ENCODE results near the gene MYLIP. TPM values are rescaled to one million over a fixed set of nuclear protein-coding genes. Genes with fewer than 3 reads are reported as not detected.

MYLIP gene
- total RNA-seq, 2 experiments from 2014 or later = 16.2 to 18.6 TPM

- no peak overlapping the region for H3K4me3 Mint-ChIP-seq
- peaks cover 76% of the 10 kb centered on the region for H3K4me1 Mint-ChIP-seq
- no peaks in the 10 kb centered on the region for H3K9me3 Mint-ChIP-seq
- CTCF ChIA-PET = no interaction called here
- H3K36me3 Mint-ChIP-seq (ENCODE audit: low read depth) = peaks cover 40% of the 10 kb centered on the region
- no peak for DNase-seq
- H3K27me3 Mint-ChIP-seq = no peaks in the 10 kb centered on the region
- no peak overlapping the region for H3K27ac Mint-ChIP-seq
- POLR2A ChIA-PET = interaction anchor here (3.0 kb wide), 1 partner anchor 48 kb away, joined by 14 read pairs; no protein-coding TSS in a partner anchor
Observed at GRCh38 chr6:16135066-16135465, 6.2 kb downstream of the MYLIP start.

- no peaks in the 10 kb centered on the region for H3K9me3 Mint-ChIP-seq
- H3K27ac Mint-ChIP-seq = peak overlapping the region; percentile 85
- POLR2A ChIA-PET = interaction anchor here (1.2 to 3.0 kb wide), 7 partner anchors 8 to 54 kb away, joined by 3 to 33 read pairs (median 7); partner anchors contain the start of gene MYLIP
- peaks cover 41% of the 10 kb centered on the region for H3K36me3 Mint-ChIP-seq (ENCODE audit: low read depth)
- DNase-seq = peak; percentile 48
- no peaks in the 10 kb centered on the region for H3K27me3 Mint-ChIP-seq
- CTCF ChIA-PET = interaction anchor here (1.1 to 2.2 kb wide), 2 partner anchors 44 to 47 kb away, joined by 4 to 15 read pairs; no protein-coding TSS in a partner anchor
- H3K4me3 Mint-ChIP-seq = no peak overlapping the region
- peaks cover 67% of the 10 kb centered on the region for H3K4me1 Mint-ChIP-seq
Observed at GRCh38 chr6:16136091-16136490, 7.2 kb downstream of the MYLIP start.

GRCh38 chr6:16136621-16137450 lies 8.0 kb downstream of the MYLIP start:
- H3K27ac Mint-ChIP-seq = peak overlapping the region; percentile 85
- no peaks in the 10 kb centered on the region for H3K27me3 Mint-ChIP-seq
- H3K4me1 Mint-ChIP-seq = peaks cover 60% of the 10 kb centered on the region
- no peaks in the 10 kb centered on the region for H3K9me3 Mint-ChIP-seq
- peak overlapping the region; percentile 47 for H3K4me3 Mint-ChIP-seq
- DNase-seq = peak; percentile 62
- ChIA-PET POLR2A (interaction anchor here (0.8 to 3.0 kb wide), 8 partner anchors 8 to 53 kb away, joined by 3 to 33 read pairs (median 6); partner anchors contain the start of gene MYLIP), CTCF (interaction anchor here (1.0 to 2.2 kb wide), 5 partner anchors 8 to 445 kb away, joined by 3 to 15 read pairs (median 4); partner anchors contain the start of gene MYLIP)
- H3K36me3 Mint-ChIP-seq (ENCODE audit: low read depth) = peaks cover 42% of the 10 kb centered on the region

GRCh38 chr6:16137451-16137801 lies 8.5 kb downstream of the MYLIP start:
- DNase-seq = no peak
- CTCF ChIA-PET = interaction anchor here (0.5 to 2.2 kb wide), 5 partner anchors 9 to 616 kb away, joined by 3 to 15 read pairs (median 4); partner anchors contain the start of gene MYLIP
- no peaks in the 10 kb centered on the region for H3K9me3 Mint-ChIP-seq
- H3K4me1 Mint-ChIP-seq = peaks cover 58% of the 10 kb centered on the region
- peaks cover 46% of the 10 kb centered on the region for H3K36me3 Mint-ChIP-seq (ENCODE audit: low read depth)
- POLR2A ChIA-PET = interaction anchor here (0.8 to 3.0 kb wide), 7 partner anchors 9 to 53 kb away, joined by 3 to 33 read pairs (median 7); partner anchors contain the start of gene MYLIP
- H3K27ac Mint-ChIP-seq = peak overlapping the region; percentile 85
- H3K4me3 Mint-ChIP-seq = no peak overlapping the region
- no peaks in the 10 kb centered on the region for H3K27me3 Mint-ChIP-seq

- H3K9me3 Mint-ChIP-seq = no peaks in the 10 kb centered on the region
- H3K36me3 Mint-ChIP-seq (ENCODE audit: low read depth) = peaks cover 48% of the 10 kb centered on the region
- no peak for DNase-seq
- H3K27me3 Mint-ChIP-seq = no peaks in the 10 kb centered on the region
- no peak overlapping the region for H3K4me3 Mint-ChIP-seq
- no peak overlapping the region for H3K27ac Mint-ChIP-seq
- CTCF ChIA-PET = no interaction called here
- POLR2A ChIA-PET = no interaction called here
- peaks cover 38% of the 10 kb centered on the region for H3K4me1 Mint-ChIP-seq
Observed at GRCh38 chr6:16139556-16139955, 10.7 kb downstream of the MYLIP start.

GRCh38 chr6:16140607-16141006 lies 11.7 kb downstream of the MYLIP start:
- no peaks in the 10 kb centered on the region for H3K9me3 Mint-ChIP-seq
- no peak overlapping the region for H3K4me3 Mint-ChIP-seq
- no peaks in the 10 kb centered on the region for H3K27me3 Mint-ChIP-seq
- ChIA-PET POLR2A (interaction anchor here (2.2 kb wide), 1 partner anchor 12 kb away, joined by 8 read pairs; the partner anchor contains the start of gene MYLIP), CTCF (no interaction called here)
- no peak overlapping the region for H3K27ac Mint-ChIP-seq
- H3K4me1 Mint-ChIP-seq = peaks cover 29% of the 10 kb centered on the region
- peaks cover 52% of the 10 kb centered on the region for H3K36me3 Mint-ChIP-seq (ENCODE audit: low read depth)
- DNase-seq = no peak

- peaks cover 21% of the 10 kb centered on the region for H3K4me1 Mint-ChIP-seq
- no peaks in the 10 kb centered on the region for H3K27me3 Mint-ChIP-seq
- peaks cover 61% of the 10 kb centered on the region for H3K36me3 Mint-ChIP-seq (ENCODE audit: low read depth)
- ChIA-PET POLR2A (interaction anchor here (1.3 to 2.2 kb wide), 2 partner anchors 10 to 13 kb away, joined by 3 to 8 read pairs; partner anchors contain the start of gene MYLIP), CTCF (interaction anchor here (3.4 kb wide), 1 partner anchor 13 kb away, joined by 13 read pairs; the partner anchor contains the start of gene MYLIP)
- no peak for DNase-seq
- no peak overlapping the region for H3K27ac Mint-ChIP-seq
- H3K9me3 Mint-ChIP-seq = no peaks in the 10 kb centered on the region
- no peak overlapping the region for H3K4me3 Mint-ChIP-seq
Observed at GRCh38 chr6:16141514-16141913, 12.6 kb downstream of the MYLIP start.

- H3K9me3 Mint-ChIP-seq = no peaks in the 10 kb centered on the region
- no peaks in the 10 kb centered on the region for H3K4me1 Mint-ChIP-seq
- DNase-seq = no peak
- H3K27ac Mint-ChIP-seq = no peak overlapping the region
- ChIA-PET POLR2A (no interaction called here), CTCF (no interaction called here)
- no peak overlapping the region for H3K4me3 Mint-ChIP-seq
- H3K27me3 Mint-ChIP-seq = no peaks in the 10 kb centered on the region
- peaks cover 86% of the 10 kb centered on the region for H3K36me3 Mint-ChIP-seq (ENCODE audit: low read depth)
Observed at GRCh38 chr6:16145038-16145437, 16.2 kb downstream of the MYLIP start.

GRCh38 chr6:16146028-16146427 lies 17.1 kb downstream of the MYLIP start:
- ChIA-PET POLR2A (no interaction called here), CTCF (no interaction called here)
- Mint-ChIP-seq H3K27ac (no peak overlapping the region), H3K27me3 (no peaks in the 10 kb centered on the region), H3K4me3 (no peak overlapping the region), H3K4me1 (no peaks in the 10 kb centered on the region), H3K9me3 (no peaks in the 10 kb centered on the region), H3K36me3 (ENCODE audit: low read depth) (peaks cover 85% of the 10 kb centered on the region)
- DNase-seq = no peak

GRCh38 chr6:16146527-16146955 lies 17.7 kb downstream of the MYLIP start:
- Mint-ChIP-seq H3K9me3 (no peaks in the 10 kb centered on the region), H3K4me3 (no peak overlapping the region), H3K36me3 (ENCODE audit: low read depth) (peaks cover 86% of the 10 kb centered on the region), H3K27me3 (no peaks in the 10 kb centered on the region), H3K4me1 (no peaks in the 10 kb centered on the region), H3K27ac (no peak overlapping the region)
- ChIA-PET POLR2A (interaction anchor here (1.6 kb wide), 1 partner anchor 11 kb away, joined by 6 read pairs; no protein-coding TSS in a partner anchor), CTCF (no interaction called here)
- DNase-seq = no peak

GRCh38 chr6:16148498-16148897 lies 19.6 kb downstream of the MYLIP start:
- no peak overlapping the region for H3K27ac Mint-ChIP-seq
- POLR2A ChIA-PET = interaction anchor here (1.6 to 2.0 kb wide), 2 partner anchors 17 to 20 kb away, joined by 4 to 7 read pairs; partner anchors contain the start of gene MYLIP

GRCh38 chr6:16149305-16149704 lies 20.4 kb downstream of the MYLIP start:
- POLR2A ChIA-PET = interaction anchor here (2.0 kb wide), 1 partner anchor 20 kb away, joined by 7 read pairs; the partner anchor contains the start of gene MYLIP
- Mint-ChIP-seq H3K4me3 (no peak overlapping the region), H3K27me3 (no peaks in the 10 kb centered on the region), H3K4me1 (no peaks in the 10 kb centered on the region), H3K9me3 (no peaks in the 10 kb centered on the region), H3K27ac (no peak overlapping the region), H3K36me3 (ENCODE audit: low read depth) (peaks cover 75% of the 10 kb centered on the region)
- CTCF ChIA-PET = no interaction called here
- no peak for DNase-seq

More at GRCh38 chr6:16148498-16148897, 19.6 kb downstream of the MYLIP start:
- Mint-ChIP-seq H3K36me3 (ENCODE audit: low read depth) (peaks cover 78% of the 10 kb centered on the region), H3K9me3 (no peaks in the 10 kb centered on the region), H3K4me3 (no peak overlapping the region), H3K27me3 (no peaks in the 10 kb centered on the region), H3K4me1 (no peaks in the 10 kb centered on the region)
- no peak for DNase-seq
- CTCF ChIA-PET = no interaction called here

GRCh38 chr6:16150098-16150497 lies 21.2 kb downstream of the MYLIP start:
- Mint-ChIP-seq H3K9me3 (no peaks in the 10 kb centered on the region), H3K36me3 (ENCODE audit: low read depth) (peaks cover 76% of the 10 kb centered on the region), H3K4me1 (no peaks in the 10 kb centered on the region), H3K27me3 (no peaks in the 10 kb centered on the region), H3K4me3 (no peak overlapping the region), H3K27ac (no peak overlapping the region)
- no peak for DNase-seq
- POLR2A ChIA-PET = interaction anchor here (1.0 to 1.7 kb wide), 3 partner anchors 10 to 13 kb away, joined by 3 to 7 read pairs (median 4); no protein-coding TSS in a partner anchor
- CTCF ChIA-PET = interaction anchor here (0.6 kb wide), 1 partner anchor 21 kb away, joined by 3 read pairs; the partner anchor contains the start of gene MYLIP

All from activated CD4-positive, alpha-beta memory T cell treated with anti-CD3 and anti-CD28 coated beads, Interleukin-2, amount 10 ng/mL, durations not matched to agents 7 days and 5 days (primary cell).